Measurements from ENCODE around the gene SVBP. TPM values are rescaled to one million over a fixed set of nuclear protein-coding genes. Genes with fewer than 3 reads are reported as not detected.
A peak's percentile ranks its signal among the peaks of the same experiment; 100 is the strongest.
"Not testable (repeated sequence)": the region's sequence is repeated elsewhere in the genome, so short reads cannot be mapped to it uniquely, and the experiment has no call there.

Gene SVBP
- 34.4 and 35.4 TPM in 2 replicates for total RNA-seq (2014; rRNA removed; shearing (Covaris generic))

GRCh38 chr1:42816585-42817439 is at the start of gene SVBP, which contains the start of gene ERMAP:
SVBP (minus strand) TSS chr1:42817397; CDS start chr1:42816544, 853 bp downstream.
ERMAP (plus strand) TSS chr1:42817122; CDS start chr1:42830449, 13,327 bp downstream.
- peak; percentile 79 for DNase-seq (ENCODE audit: low read depth)

GRCh38 chr1:42866549-42866948 is 49.4 kb upstream of the SVBP start:
- DNase-seq (ENCODE audit: low read depth) = no peak

- DNase-seq (ENCODE audit: low read depth) = no peak
These were observed 43.8 kb upstream of the SVBP start for GRCh38 chr1:42861014-42861399.

GRCh38 chr1:42860339-42861013 is 43.3 kb upstream of the SVBP start:
- no peak for DNase-seq (ENCODE audit: low read depth)

- not testable (repeated sequence) for DNase-seq (ENCODE audit: low read depth)
These were observed 42.2 kb upstream of the SVBP start for GRCh38 chr1:42859366-42859765.

- not testable (repeated sequence) for DNase-seq (ENCODE audit: low read depth)
These were observed 39.4 kb upstream of the SVBP start for GRCh38 chr1:42856554-42856953.

GRCh38 chr1:42853116-42853884 is 36.1 kb upstream of the SVBP start:
- no peak for DNase-seq (ENCODE audit: low read depth)

- peak; percentile 7 for DNase-seq (ENCODE audit: low read depth)
These were observed 35.4 kb upstream of the SVBP start for GRCh38 chr1:42852608-42852980.

- DNase-seq (ENCODE audit: low read depth) = no peak
These were observed 34.9 kb upstream of the SVBP start for GRCh38 chr1:42851960-42852607.

GRCh38 chr1:42851420-42851819 is 34.2 kb upstream of the SVBP start:
- DNase-seq (ENCODE audit: low read depth) = no peak

GRCh38 chr1:42849944-42850343 is 32.7 kb upstream of the SVBP start:
- no peak for DNase-seq (ENCODE audit: low read depth)

GRCh38 chr1:42848823-42849537 is 31.8 kb upstream of the SVBP start:
- DNase-seq (ENCODE audit: low read depth) = no peak

- no peak for DNase-seq (ENCODE audit: low read depth)
These were observed 30.7 kb upstream of the SVBP start for GRCh38 chr1:42847721-42848460.

- no peak for DNase-seq (ENCODE audit: low read depth)
These were observed 30.0 kb upstream of the SVBP start for GRCh38 chr1:42847111-42847595.

GRCh38 chr1:42846257-42847110 is 29.3 kb upstream of the SVBP start, which contains the start of gene ZNF691:
ZNF691 (plus strand) TSS chr1:42846613; CDS start chr1:42849659, 3,046 bp downstream.
- DNase-seq (ENCODE audit: low read depth) = peak; percentile 98

- no peak for DNase-seq (ENCODE audit: low read depth)
These were observed 28.7 kb upstream of the SVBP start for GRCh38 chr1:42845866-42846256.

GRCh38 chr1:42845193-42845592 is 28.0 kb upstream of the SVBP start:
- DNase-seq (ENCODE audit: low read depth) = no peak

- no peak for DNase-seq (ENCODE audit: low read depth)
These were observed 27.5 kb upstream of the SVBP start for GRCh38 chr1:42844592-42845140.

Data from M059J (cell line).